SU-DHL-6 (cell line): ENCODE results near the gene XRCC2.

Experiments
- H2AFZ ChIP-seq: fragments of 200-600 bp; sonication (generic); 2 replicates; pipeline ENCODE4 v1.6.1; 2014; ENCODE audit warnings: low read depth, mild to moderate bottlenecking, moderate library complexity, mixed read lengths, antibody characterized with exemption, low read length; ENCODE audit not compliant: severe bottlenecking
- H3F3A ChIP-seq: fragments of 200-600 bp; shearing (Covaris generic); 2 replicates; pipeline ENCODE4 v1.6.0; 2016; ENCODE audit warnings: antibody characterized with exemption, mild to moderate bottlenecking; ENCODE audit not compliant: insufficient read depth
- H3K27ac ChIP-seq: fragments of 200-600 bp; sonication (generic); 2 replicates; pipeline ENCODE4 v1.5.1; 2016; ENCODE audit warnings: low read depth, mild to moderate bottlenecking, low read length, moderate library complexity, mixed read lengths
- H3K27me3 ChIP-seq: fragments of 200-600 bp; sonication (generic), shearing (Covaris generic); 2 replicates; pipeline ENCODE4 v1.6.0; 2014; ENCODE audit warnings: mild to moderate bottlenecking, low read length
- H3K36me3 ChIP-seq: fragments of 200-600 bp; sonication (generic); 2 replicates; pipeline ENCODE4 v1.6.1; 2014; ENCODE audit warnings: mild to moderate bottlenecking, low read length, mixed read lengths
- H3K4me2 ChIP-seq: fragments of 300-600, 200-600 bp; shearing (Covaris generic), sonication (generic); 2 replicates; pipeline ENCODE4 v1.6.0; 2014; ENCODE audit warnings: low read length, low read depth, mild to moderate bottlenecking; ENCODE audit not compliant: poor library complexity, severe bottlenecking
- H3K4me3 ChIP-seq: fragments of 200-600 bp; sonication (generic); 2 replicates; pipeline ENCODE4 v1.5.1; 2014; ENCODE audit warnings: antibody characterized with exemption, low read length, mild to moderate bottlenecking, mixed read lengths; ENCODE audit not compliant: insufficient read depth, poor library complexity, severe bottlenecking
- H3K79me2 ChIP-seq: fragments of 200-600 bp; sonication (generic); 2 replicates; pipeline ENCODE4 v1.6.1; 2014; ENCODE audit warnings: mild to moderate bottlenecking, low read length, moderate library complexity; ENCODE audit not compliant: insufficient read depth
- H3K9ac ChIP-seq: fragments of 200-600 bp; sonication (generic); 2 replicates; pipeline ENCODE4 v1.7.0; 2014; ENCODE audit warnings: mild to moderate bottlenecking, low read length
- H3K9me2 ChIP-seq: fragments of 200-600 bp; sonication (generic); replicated peaks from 2 replicates; pipeline ENCODE4 v1.6.1; 2014; ENCODE audit warnings: low read length; ENCODE audit not compliant: insufficient read depth
- H3K9me3 ChIP-seq: fragments of 200-600 bp; sonication (generic); 2 replicates; pipeline ENCODE4 v1.6.1; 2014; ENCODE audit warnings: low read length, mixed read lengths; ENCODE audit not compliant: insufficient read depth
- H4K20me1 ChIP-seq: fragments of 200-600 bp; sonication (generic); 2 replicates; pipeline ENCODE4 v1.6.1; 2014; ENCODE audit warnings: low read depth, mild to moderate bottlenecking, antibody characterized with exemption, low read length, moderate library complexity, mixed read lengths
- EZH2phosphoT487 ChIP-seq: fragments of 200-600 bp; sonication (generic), shearing (Covaris generic); conservative IDR thresholded peaks from 2 replicates; pipeline ENCODE4 v1.6.1; 2018; ENCODE audit warnings: mild to moderate bottlenecking, antibody characterized with exemption, low read length, moderate library complexity, mixed read lengths
- TF ChIP-seq, protein P1 (sequence below): fragments of 200-600 bp; sonication (generic); IDR thresholded peaks from one replicate; pipeline ENCODE4 v1.5.1; 2017; ENCODE audit warnings: antibody characterized with exemption, mild to moderate bottlenecking, low read length, moderate library complexity; ENCODE audit not compliant: insufficient read depth, poor library complexity, severe bottlenecking

XRCC2 gene

DNA sequence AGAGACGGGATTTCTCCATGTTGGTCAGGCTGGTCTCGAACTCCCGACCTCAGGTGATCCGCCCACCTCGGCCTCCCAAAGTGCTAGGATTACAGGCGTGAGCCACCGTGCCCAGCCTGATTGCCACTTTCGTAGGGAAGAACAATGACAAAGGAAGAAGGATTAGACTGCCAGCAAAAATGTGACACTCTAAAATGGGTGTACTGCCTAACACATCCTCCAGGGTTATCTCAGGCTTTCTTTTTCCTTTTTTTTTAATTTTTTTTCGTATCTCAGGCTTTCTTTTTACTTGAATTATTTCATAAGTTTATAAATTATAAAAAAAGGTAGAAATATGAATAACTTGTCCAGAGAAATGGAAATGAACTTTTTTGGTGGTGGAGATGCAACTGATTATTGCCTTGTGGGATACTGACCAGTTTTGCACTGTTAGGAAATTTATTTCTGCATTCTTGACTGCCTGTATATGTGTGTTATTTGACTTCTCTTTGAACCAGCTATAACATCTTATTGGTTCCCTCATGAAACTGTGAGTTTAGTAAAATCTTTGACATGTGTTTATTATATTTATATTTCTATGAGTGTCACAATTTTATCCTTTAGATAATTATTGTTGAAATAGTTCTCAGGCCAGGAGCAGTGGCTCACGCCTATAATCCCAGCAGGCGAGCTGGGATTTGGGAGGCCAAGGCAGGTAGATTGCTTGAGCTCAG is 56.8 kb downstream of the XRCC2 start:
- Histone ChIP-seq H3K9ac (no peak overlapping the region), H2AFZ (no peak overlapping the region), H3K27ac (no peak overlapping the region), H3F3A (no peaks in the 10 kb centered on the region), H4K20me1 (no peaks in the 10 kb centered on the region), H3K9me3 (no peaks in the 10 kb centered on the region), H3K4me3 (no peak overlapping the region), H3K9me2 (no peaks in the 10 kb centered on the region), H3K79me2 (no peaks in the 10 kb centered on the region), H3K36me3 (no peaks in the 10 kb centered on the region), H3K27me3 (no peaks in the 10 kb centered on the region), H3K4me2 (no peak overlapping the region)
- TF ChIP-seq EZH2phosphoT487 = no peak
- TF ChIP-seq, protein P1, sequence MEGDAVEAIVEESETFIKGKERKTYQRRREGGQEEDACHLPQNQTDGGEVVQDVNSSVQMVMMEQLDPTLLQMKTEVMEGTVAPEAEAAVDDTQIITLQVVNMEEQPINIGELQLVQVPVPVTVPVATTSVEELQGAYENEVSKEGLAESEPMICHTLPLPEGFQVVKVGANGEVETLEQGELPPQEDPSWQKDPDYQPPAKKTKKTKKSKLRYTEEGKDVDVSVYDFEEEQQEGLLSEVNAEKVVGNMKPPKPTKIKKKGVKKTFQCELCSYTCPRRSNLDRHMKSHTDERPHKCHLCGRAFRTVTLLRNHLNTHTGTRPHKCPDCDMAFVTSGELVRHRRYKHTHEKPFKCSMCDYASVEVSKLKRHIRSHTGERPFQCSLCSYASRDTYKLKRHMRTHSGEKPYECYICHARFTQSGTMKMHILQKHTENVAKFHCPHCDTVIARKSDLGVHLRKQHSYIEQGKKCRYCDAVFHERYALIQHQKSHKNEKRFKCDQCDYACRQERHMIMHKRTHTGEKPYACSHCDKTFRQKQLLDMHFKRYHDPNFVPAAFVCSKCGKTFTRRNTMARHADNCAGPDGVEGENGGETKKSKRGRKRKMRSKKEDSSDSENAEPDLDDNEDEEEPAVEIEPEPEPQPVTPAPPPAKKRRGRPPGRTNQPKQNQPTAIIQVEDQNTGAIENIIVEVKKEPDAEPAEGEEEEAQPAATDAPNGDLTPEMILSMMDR = no peak

DNA sequence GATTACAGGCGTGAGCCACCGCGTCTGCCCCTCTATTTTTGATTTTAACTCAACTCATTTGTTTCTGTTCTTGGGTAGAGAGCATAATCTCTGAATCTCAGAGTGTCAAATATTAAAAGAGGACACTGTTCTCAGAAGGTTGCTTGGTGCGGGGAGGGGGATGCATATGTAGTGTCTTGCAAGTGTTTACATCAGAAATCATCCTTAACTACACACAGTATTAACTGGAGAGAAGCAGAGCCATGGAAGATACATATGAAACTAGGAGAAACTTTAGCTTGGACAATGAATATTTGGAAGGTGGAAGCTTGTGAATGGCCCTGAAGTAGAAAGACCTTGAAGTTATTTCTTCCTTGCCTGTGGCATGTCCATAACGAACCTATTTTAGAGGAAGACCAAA is 57.5 kb downstream of the XRCC2 start:
- H3K4me2 ChIP-seq = no peak overlapping the region
- H3F3A ChIP-seq = no peaks in the 10 kb centered on the region
- H3K9me3 ChIP-seq = no peaks in the 10 kb centered on the region
- no peak overlapping the region for H3K27ac ChIP-seq
- no peaks in the 10 kb centered on the region for H3K36me3 ChIP-seq
- no peak overlapping the region for H2AFZ ChIP-seq
- no peak overlapping the region for H3K9ac ChIP-seq
- H3K9me2 ChIP-seq = no peaks in the 10 kb centered on the region
- TF ChIP-seq EZH2phosphoT487 = no peak
- TF ChIP-seq, protein P1 = no peak
- no peak overlapping the region for H3K4me3 ChIP-seq
- no peaks in the 10 kb centered on the region for H3K27me3 ChIP-seq
- no peaks in the 10 kb centered on the region for H4K20me1 ChIP-seq
- H3K79me2 ChIP-seq = no peaks in the 10 kb centered on the region

DNA sequence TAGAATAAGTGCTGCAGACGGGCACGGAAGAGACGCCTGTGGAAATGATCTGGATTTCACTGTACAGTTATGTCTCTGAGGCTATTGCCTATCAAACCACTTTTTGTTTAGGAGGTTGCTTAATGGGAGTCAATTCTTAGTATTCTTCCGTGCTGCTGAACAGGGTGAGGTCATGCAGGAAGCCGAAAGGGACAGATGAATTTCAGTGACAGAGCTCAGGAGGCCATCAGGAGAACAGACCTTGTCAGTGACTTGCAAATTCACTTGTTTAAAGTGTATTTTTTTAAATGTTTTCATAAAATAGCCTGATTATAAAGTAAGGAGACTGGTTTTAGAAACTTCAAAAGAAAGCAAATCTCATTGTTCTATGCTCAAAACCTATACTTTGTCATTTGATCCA is 58.9 kb downstream of the XRCC2 start:
- Histone ChIP-seq H3K4me2 (no peak overlapping the region), H3K36me3 (no peaks in the 10 kb centered on the region), H3K27me3 (no peaks in the 10 kb centered on the region), H3K9me3 (no peaks in the 10 kb centered on the region), H3K27ac (no peak overlapping the region), H3F3A (no peaks in the 10 kb centered on the region), H3K9ac (no peak overlapping the region), H2AFZ (no peak overlapping the region), H3K4me3 (no peak overlapping the region), H3K79me2 (no peaks in the 10 kb centered on the region), H4K20me1 (no peaks in the 10 kb centered on the region), H3K9me2 (no peaks in the 10 kb centered on the region)
- TF ChIP-seq EZH2phosphoT487 = no peak
- TF ChIP-seq, protein P1 = no peak
